SK-N-SH (cell line): ENCODE data around the gene IRF5. TPM values are rescaled to one million over a fixed set of nuclear protein-coding genes. Genes with fewer than 3 reads are reported as not detected.

Experiments
- CTCF ChIA-PET: fragments of 300-600, 350-600 bp; formaldehyde crosslinking; extraction: SDS; loops from one replicate; lab custom pipeline; 2021; lab: Yijun Ruan, JAX
- POLR2A ChIA-PET: fragments of 350-600 bp; sonication (Branson Sonifier 250); formaldehyde crosslinking; extraction: SDS; loops from one replicate; lab custom pipeline; 2020; ENCODE audit warnings: antibody characterized with exemption, inconsistent platforms; lab: Yijun Ruan, JAX
- DNase-seq: peaks from one replicate; pipeline ENCODE4 v3.0.0; 2012
- H2AFZ ChIP-seq: fragments of 200-600 bp; sonication (generic); 2 replicates; pipeline ENCODE4 v1.8.1; 2016; ENCODE audit warnings: antibody characterized with exemption, mild to moderate bottlenecking, low read depth
- H3F3A ChIP-seq: fragments of 200-600 bp; sonication (generic); replicated peaks from 2 replicates; pipeline ENCODE3; 2016; ENCODE audit warnings: antibody characterized with exemption, mild to moderate bottlenecking; ENCODE audit not compliant: insufficient read depth
- H3K27ac ChIP-seq, 2 experiments: fragments of 200-500 bp in 1 of 2; fragments of 200-600 bp in 1 of 2; sonication (Bioruptor generic) in 1 of 2; sonication (generic), shearing (Covaris generic) in 1 of 2; 2 replicates each; pipeline versions ENCODE4 v1.5.1 to v1.6.1; 2014 to 2016; ENCODE audit warnings: low read depth in 2 of 2, inconsistent platforms in 1 of 2, low read length in 1 of 2, mild to moderate bottlenecking in 1 of 2, mixed read lengths in 1 of 2
- H3K27me3 ChIP-seq: fragments of 200-600 bp; sonication (generic), shearing (Covaris generic); 2 replicates; pipeline ENCODE4 v1.6.1; 2016; ENCODE audit warnings: mixed run types; ENCODE audit not compliant: insufficient read depth
- H3K36me3 ChIP-seq, 2 experiments: fragments of 200-500 bp in 1 of 2; fragments of 200-600 bp in 1 of 2; sonication (Bioruptor generic) in 1 of 2; sonication (generic) in 1 of 2; replicated peaks in 1 of 2; 2 replicates each; pipeline versions ENCODE3 to v1.5.1; 2014 to 2016; ENCODE audit warnings: low read length in 1 of 2, mild to moderate bottlenecking in 1 of 2; ENCODE audit not compliant: insufficient read depth in 2 of 2, control insufficient read depth in 1 of 2
- H3K4me1 ChIP-seq, 2 experiments: fragments of 200-500 bp in 1 of 2; fragments of 200-600 bp in 1 of 2; sonication (Bioruptor generic) in 1 of 2; sonication (generic), shearing (Covaris generic) in 1 of 2; 2 replicates each; pipeline versions ENCODE4 v1.5.1 to v1.6.1; 2014 to 2016; ENCODE audit warnings: low read depth in 1 of 2, low read length in 1 of 2, mixed run types in 1 of 2; ENCODE audit not compliant: insufficient read depth in 2 of 2, control insufficient read depth in 1 of 2
- H3K4me2 ChIP-seq: fragments of 200-600 bp; sonication (generic), shearing (Covaris generic); 2 replicates; pipeline ENCODE4 v1.6.1; 2017; ENCODE audit warnings: mixed run types
- H3K4me3 ChIP-seq, 2 experiments: fragments of 200-500 bp in 1 of 2; fragments of 200-600 bp in 1 of 2; sonication (Bioruptor generic) in 1 of 2; sonication (generic), shearing (Covaris generic) in 1 of 2; 2 replicates each; pipeline versions ENCODE4 v1.5.1 to v1.8.1; 2014 to 2016; ENCODE audit warnings: low read depth in 2 of 2, inconsistent platforms in 1 of 2, low read length in 1 of 2, mild to moderate bottlenecking in 1 of 2, mixed read lengths in 1 of 2, moderate library complexity in 1 of 2
- H3K79me2 ChIP-seq: fragments of 200-600 bp; sonication (generic); 2 replicates; pipeline ENCODE4 v1.8.1; 2017; ENCODE audit warnings: mild to moderate bottlenecking; ENCODE audit not compliant: insufficient read depth
- H3K9ac ChIP-seq: fragments of 200-600 bp; sonication (generic); 2 replicates; pipeline ENCODE4 v1.6.1; 2017; ENCODE audit warnings: mixed run types
- H3K9me2 ChIP-seq: fragments of 200-600 bp; sonication (generic); 2 replicates; pipeline ENCODE4 v1.6.1; 2017; ENCODE audit warnings: mixed run types
- H3K9me3 ChIP-seq: fragments of 200-600 bp; sonication (generic); 2 replicates; pipeline ENCODE4 v1.6.1; 2017; ENCODE audit warnings: mixed run types, mild to moderate bottlenecking, moderate library complexity
- H4K20me1 ChIP-seq: fragments of 200-600 bp; sonication (generic); 2 replicates; pipeline ENCODE4 v1.6.1; 2017; ENCODE audit warnings: mild to moderate bottlenecking, mixed run types; ENCODE audit not compliant: insufficient read depth
- CHD2 ChIP-seq: fragments of 150-350 bp; IDR thresholded peaks from 2 replicates; pipeline ENCODE4 v1.6.1; 2018; ENCODE audit warnings: low read length; ENCODE audit not compliant: partially characterized antibody
- EP300 ChIP-seq, 2 experiments: IDR thresholded peaks; 2 replicates each; pipeline versions ENCODE4 v1.4.0 to v1.6.1; 2012; ENCODE audit warnings: borderline replicate concordance in 1 of 2, low read depth in 1 of 2, low read length in 1 of 2
- EZH2phosphoT487 ChIP-seq: fragments of 200-600 bp; sonication (generic); IDR thresholded peaks from 2 replicates; pipeline ENCODE4 v1.6.1; 2017; ENCODE audit warnings: low read depth, mixed run types, mild to moderate bottlenecking, antibody characterized with exemption, moderate library complexity, borderline replicate concordance
- FOSL2 ChIP-seq: IDR thresholded peaks from 2 replicates; pipeline ENCODE4 v1.4.0; 2012; ENCODE audit warnings: low read depth, mild to moderate bottlenecking, moderate library complexity, borderline replicate concordance
- FOXM1 ChIP-seq: IDR thresholded peaks from 2 replicates; pipeline ENCODE4 v1.4.0; 2012; ENCODE audit warnings: low read depth, mild to moderate bottlenecking
- GABPA ChIP-seq: IDR thresholded peaks from 2 replicates; pipeline ENCODE4 v1.4.0; 2012; ENCODE audit warnings: low read depth, mild to moderate bottlenecking
- NFIC ChIP-seq: IDR thresholded peaks from 2 replicates; pipeline ENCODE4 v1.4.0; 2012; ENCODE audit warnings: borderline replicate concordance
- NRF1 ChIP-seq: IDR thresholded peaks from 2 replicates; pipeline ENCODE4 v1.6.1; 2012; ENCODE audit warnings: low read depth, mild to moderate bottlenecking, low read length
- RXRA ChIP-seq: IDR thresholded peaks from 2 replicates; pipeline ENCODE4 v1.4.0; 2012; ENCODE audit warnings: low read depth, mild to moderate bottlenecking, borderline replicate concordance
- TEAD4 ChIP-seq: IDR thresholded peaks from 2 replicates; pipeline ENCODE4 v1.4.0; 2012; ENCODE audit warnings: mild to moderate bottlenecking, borderline replicate concordance; ENCODE audit not compliant: insufficient read depth
- WGBS: methylation state at CpG from one replicate; pipeline ENCODE4 v1.1.6; 2017; ENCODE audit warnings: low lambda C conversion rate; 5-methylcytosine and 5-hydroxymethylcytosine counted together
- polyA plus RNA-seq, 3 experiments: library from polyadenylated mRNA; depleted of rRNA; stranded (reverse); fragments of >200 nt; gene quantifications; 2 replicates each; pipeline ENCODE4 v1.2.3, GENCODE V29; 2012

Gene IRF5
- polyA plus RNA-seq, 1 of the 3 experiments (the other 2 are of a cell fraction) = 0.62 TPM

DNA sequence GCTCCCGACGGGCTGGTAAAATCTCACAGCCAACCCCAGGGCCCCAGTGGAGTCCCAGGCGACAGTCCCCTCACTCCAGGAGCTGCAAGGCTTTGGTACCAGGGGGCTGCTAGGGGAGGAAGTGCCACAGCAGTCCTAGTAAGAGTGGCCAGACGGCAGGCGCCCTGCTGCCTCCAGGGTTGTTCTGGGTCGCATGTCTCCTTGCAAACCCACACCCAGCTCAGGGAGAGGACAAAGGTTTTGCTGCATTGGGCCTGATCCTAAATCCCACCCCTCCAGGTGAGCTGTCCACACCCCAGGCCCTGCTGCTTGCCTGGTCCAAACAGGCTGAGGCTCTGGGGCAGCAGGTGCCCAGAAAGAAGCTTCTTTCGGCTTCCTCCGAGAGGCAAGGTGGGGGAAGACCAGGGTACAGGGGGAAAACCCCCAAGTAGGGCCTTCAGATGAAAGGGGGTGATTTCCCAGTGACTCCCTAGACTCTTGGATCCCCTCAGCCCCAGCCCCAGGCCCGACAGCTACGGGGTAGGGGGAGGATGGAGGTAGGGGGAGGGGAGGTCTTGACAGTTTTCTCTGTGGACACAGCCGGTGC lies 23.1 kb upstream of the IRF5 start (continued):
- TF ChIP-seq NRF1 = no peak

GRCh38 chr7:128915271-128915819 lies 22.4 kb upstream of the IRF5 start:
- WGBS = 85% methylated on average over 29 of the region's 34 CpGs
- Histone ChIP-seq H3K79me2 (no peaks in the 10 kb centered on the region), H3K9me2 (no peaks in the 10 kb centered on the region), H3K36me3 (no peaks in the 10 kb centered on the region), H3K4me2 (no peak overlapping the region), H4K20me1 (no peaks in the 10 kb centered on the region)
- ChIA-PET POLR2A (no interaction called here), CTCF (interaction anchor here (1.7 to 2.2 kb wide), 3 partner anchors 11 to 176 kb away, joined by 5 to 8 read pairs (median 7); no protein-coding TSS in a partner anchor)
- TF ChIP-seq EZH2phosphoT487 = no peak
- TF ChIP-seq FOSL2 = no peak
- TF ChIP-seq FOXM1 = no peak
- TF ChIP-seq TEAD4 = no peak
- no peak for TF ChIP-seq GABPA
- no peak for TF ChIP-seq EP300 (IDR thresholded peaks at IDR 0.05; ENCODE audit: borderline replicate concordance in 1 of 2, low read depth in 1 of 2, low read length in 1 of 2)
- TF ChIP-seq, all 33 proteins: peak for 0
- Histone ChIP-seq H3K27ac (no peak overlapping the region), H3K9me3 (no peaks in the 10 kb centered on the region), H3K4me1 (no peaks in the 10 kb centered on the region; a peak in 1 of 4 replicates), H2AFZ (no peak overlapping the region), H3K9ac (no peak overlapping the region), H3K4me3 (no peak overlapping the region), H3K27me3 (peaks cover 30% of the 10 kb centered on the region), H3F3A (no peaks in the 10 kb centered on the region)
- DNase-seq = no peak

- WGBS = 89% methylated on average over 58 of the region's 69 CpGs
- peak; percentile 23 for DNase-seq
- no peaks in the 10 kb centered on the region for H3K9me2 ChIP-seq
- no peak overlapping the region for H3K4me3 ChIP-seq
- H3K27me3 ChIP-seq = peaks cover 37% of the 10 kb centered on the region
- H3K27ac ChIP-seq = no peak overlapping the region
- H3K79me2 ChIP-seq = no peaks in the 10 kb centered on the region
- no peak overlapping the region for H2AFZ ChIP-seq
- no peaks in the 10 kb centered on the region for H3F3A ChIP-seq
- ChIA-PET POLR2A (no interaction called here), CTCF (interaction anchor here (0.8 to 2.2 kb wide), 4 partner anchors 12 to 248 kb away, joined by 4 to 8 read pairs (median 4); no protein-coding TSS in a partner anchor)
- H3K36me3 ChIP-seq = no peaks in the 10 kb centered on the region
- H4K20me1 ChIP-seq = no peaks in the 10 kb centered on the region
- no peaks in the 10 kb centered on the region for H3K9me3 ChIP-seq
- no peak for TF ChIP-seq RXRA
- no peak for TF ChIP-seq NFIC
- no peak for TF ChIP-seq CHD2
- no peak overlapping the region for H3K4me2 ChIP-seq
- peaks cover 0 to 3% of the 10 kb centered on the region in 2 experiments; a peak in 1 of 4 replicates for H3K4me1 ChIP-seq
- H3K9ac ChIP-seq = no peak overlapping the region
Measured at GRCh38 chr7:128915841-128916642, 21.7 kb upstream of the IRF5 start.
